KMS-11 (cell line): ENCODE measurements around the gene CAPN1.
A peak's percentile ranks its signal among the peaks of the same experiment; 100 is the strongest.

Experiments
- H2AFZ ChIP-seq: fragments of 200-600 bp; sonication (generic); 2 replicates; pipeline ENCODE4 v1.6.1; 2016; ENCODE audit warnings: antibody characterized with exemption, mixed run types, low read depth
- H3K27ac ChIP-seq: fragments of 200-600 bp; sonication (generic); 2 replicates; pipeline ENCODE4 v1.6.1; 2016; ENCODE audit warnings: mild to moderate bottlenecking, mixed run types
- H3K27me3 ChIP-seq: fragments of 200-600 bp; sonication (generic); 2 replicates; pipeline ENCODE4 v1.6.1; 2017; ENCODE audit warnings: mild to moderate bottlenecking, low read depth, mixed run types, moderate library complexity; ENCODE audit not compliant: insufficient read depth
- H3K36me3 ChIP-seq: fragments of 200-600 bp; sonication (generic); 2 replicates; pipeline ENCODE4 v1.6.1; 2017; ENCODE audit warnings: mild to moderate bottlenecking, mixed run types; ENCODE audit not compliant: insufficient read depth
- H3K4me1 ChIP-seq: fragments of 200-600 bp; sonication (generic); 2 replicates; pipeline ENCODE4 v1.6.1; 2016; ENCODE audit warnings: mild to moderate bottlenecking, low read depth, mixed run types; ENCODE audit not compliant: poor library complexity, severe bottlenecking
- H3K4me2 ChIP-seq: fragments of 200-600 bp; sonication (generic); 2 replicates; pipeline ENCODE4 v1.7.0; 2016; ENCODE audit warnings: mild to moderate bottlenecking, mixed run types
- H3K4me3 ChIP-seq: fragments of 200-600 bp; sonication (generic); IDR thresholded peaks from 2 replicates; pipeline ENCODE4 v1.6.1; 2017; ENCODE audit warnings: low read depth, low read length, mixed read lengths; ENCODE audit not compliant: insufficient read depth
- H3K79me2 ChIP-seq: fragments of 200-600 bp; sonication (generic); 2 replicates; pipeline ENCODE4 v1.6.1; 2016; ENCODE audit warnings: low read depth, mixed run types; ENCODE audit not compliant: insufficient read depth
- H3K9ac ChIP-seq: fragments of 200-600 bp; sonication (generic); 2 replicates; pipeline ENCODE4 v1.6.1; 2016; ENCODE audit warnings: mild to moderate bottlenecking, mixed run types
- H4K20me1 ChIP-seq: fragments of 200-600 bp; sonication (generic); 2 replicates; pipeline ENCODE4 v1.6.1; 2016; ENCODE audit warnings: mild to moderate bottlenecking, mixed run types; ENCODE audit not compliant: insufficient read depth
- TF ChIP-seq, protein P1 (sequence below): fragments of 200-600 bp; sonication (generic); conservative IDR thresholded peaks from 2 replicates; pipeline ENCODE4 v1.6.1; 2017; ENCODE audit warnings: low read depth, mild to moderate bottlenecking, antibody characterized with exemption, low read length, moderate library complexity, mixed read lengths

Gene CAPN1

DNA sequence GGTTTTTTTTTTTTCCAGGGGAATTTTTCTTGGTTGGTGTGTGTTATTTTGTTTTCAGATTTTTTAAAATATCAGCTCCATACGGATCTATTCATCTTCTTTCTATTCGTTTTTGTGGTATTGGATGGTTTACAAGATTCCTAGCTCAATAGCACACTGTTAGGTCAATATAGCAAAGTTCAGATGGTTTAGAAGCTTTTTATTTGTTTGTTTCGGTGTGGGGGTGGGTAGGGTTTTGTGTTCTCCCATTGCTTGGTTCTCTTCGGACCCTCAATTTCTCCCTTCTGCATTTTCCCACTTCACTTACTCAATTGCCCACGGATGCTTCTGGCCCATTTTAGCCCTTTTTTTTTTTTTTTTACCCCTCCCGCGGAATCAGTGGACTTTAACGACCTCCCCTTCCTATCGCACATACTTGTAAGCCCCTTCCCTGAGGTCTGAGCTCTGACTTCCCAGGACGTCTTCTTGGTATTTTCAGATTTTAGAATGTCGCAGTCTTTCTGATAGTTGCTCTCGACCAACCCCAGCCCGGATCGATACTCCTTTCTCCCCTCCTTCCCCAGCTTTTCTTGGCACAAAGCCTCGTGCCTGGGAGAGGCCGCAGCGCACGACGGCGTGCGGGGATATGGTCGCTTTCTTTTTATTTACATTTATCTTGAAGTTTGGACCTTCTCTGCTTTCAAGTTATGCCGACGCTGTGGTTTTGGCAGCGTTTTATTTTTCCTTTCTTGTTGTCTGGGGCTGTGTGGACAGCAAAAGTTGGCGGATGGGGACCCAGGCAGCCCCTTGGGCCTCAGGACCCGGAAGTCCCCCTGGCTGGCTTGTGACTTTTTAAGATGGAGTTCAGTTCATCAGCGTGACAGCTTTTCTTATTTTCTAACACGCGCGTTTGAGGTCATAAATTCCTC is 16.1 kb upstream of the CAPN1 start:
- H3K4me1 ChIP-seq = no peaks in the 10 kb centered on the region
- H3K27ac ChIP-seq = no peak overlapping the region

DNA sequence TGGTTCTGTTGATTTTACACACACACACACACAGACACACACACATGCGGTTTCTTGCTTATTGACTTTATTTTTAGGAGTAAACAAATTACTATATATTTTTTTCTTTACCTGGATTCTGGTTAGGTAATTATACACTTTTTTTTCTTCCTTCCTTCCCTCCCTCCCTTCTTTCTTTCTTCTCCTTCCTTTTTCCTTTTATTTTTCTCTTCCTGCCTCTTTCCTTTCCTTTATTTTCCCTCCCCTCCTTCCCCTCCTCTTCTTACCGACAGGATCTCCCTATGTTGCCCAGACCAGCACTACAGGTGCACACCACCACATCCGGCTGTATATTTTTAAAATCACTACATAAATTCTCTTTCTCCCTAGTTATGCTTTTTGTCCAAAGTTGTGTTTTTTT is 14.8 kb upstream of the CAPN1 start:
- TF ChIP-seq, protein P1, sequence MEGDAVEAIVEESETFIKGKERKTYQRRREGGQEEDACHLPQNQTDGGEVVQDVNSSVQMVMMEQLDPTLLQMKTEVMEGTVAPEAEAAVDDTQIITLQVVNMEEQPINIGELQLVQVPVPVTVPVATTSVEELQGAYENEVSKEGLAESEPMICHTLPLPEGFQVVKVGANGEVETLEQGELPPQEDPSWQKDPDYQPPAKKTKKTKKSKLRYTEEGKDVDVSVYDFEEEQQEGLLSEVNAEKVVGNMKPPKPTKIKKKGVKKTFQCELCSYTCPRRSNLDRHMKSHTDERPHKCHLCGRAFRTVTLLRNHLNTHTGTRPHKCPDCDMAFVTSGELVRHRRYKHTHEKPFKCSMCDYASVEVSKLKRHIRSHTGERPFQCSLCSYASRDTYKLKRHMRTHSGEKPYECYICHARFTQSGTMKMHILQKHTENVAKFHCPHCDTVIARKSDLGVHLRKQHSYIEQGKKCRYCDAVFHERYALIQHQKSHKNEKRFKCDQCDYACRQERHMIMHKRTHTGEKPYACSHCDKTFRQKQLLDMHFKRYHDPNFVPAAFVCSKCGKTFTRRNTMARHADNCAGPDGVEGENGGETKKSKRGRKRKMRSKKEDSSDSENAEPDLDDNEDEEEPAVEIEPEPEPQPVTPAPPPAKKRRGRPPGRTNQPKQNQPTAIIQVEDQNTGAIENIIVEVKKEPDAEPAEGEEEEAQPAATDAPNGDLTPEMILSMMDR = no peak
- no peak overlapping the region for H3K27ac ChIP-seq
- H2AFZ ChIP-seq = no peak overlapping the region
- H4K20me1 ChIP-seq = no peaks in the 10 kb centered on the region
- no peak overlapping the region for H3K4me2 ChIP-seq
- H3K27me3 ChIP-seq = no peaks in the 10 kb centered on the region
- no peaks in the 10 kb centered on the region for H3K36me3 ChIP-seq
- no peak overlapping the region for H3K9ac ChIP-seq
- no peaks in the 10 kb centered on the region for H3K79me2 ChIP-seq
- H3K4me3 ChIP-seq = no peak overlapping the region
- H3K4me1 ChIP-seq = no peaks in the 10 kb centered on the region

More for the DNA sequence above, 16.1 kb upstream of the CAPN1 start:
- H4K20me1 ChIP-seq = no peaks in the 10 kb centered on the region
- no peak overlapping the region for H3K4me3 ChIP-seq
- no peak overlapping the region for H3K9ac ChIP-seq
- H3K4me2 ChIP-seq = no peak overlapping the region
- no peaks in the 10 kb centered on the region for H3K27me3 ChIP-seq
- no peaks in the 10 kb centered on the region for H3K36me3 ChIP-seq
- TF ChIP-seq, protein P1 = no peak
- H3K79me2 ChIP-seq = no peaks in the 10 kb centered on the region
- no peak overlapping the region for H2AFZ ChIP-seq

DNA sequence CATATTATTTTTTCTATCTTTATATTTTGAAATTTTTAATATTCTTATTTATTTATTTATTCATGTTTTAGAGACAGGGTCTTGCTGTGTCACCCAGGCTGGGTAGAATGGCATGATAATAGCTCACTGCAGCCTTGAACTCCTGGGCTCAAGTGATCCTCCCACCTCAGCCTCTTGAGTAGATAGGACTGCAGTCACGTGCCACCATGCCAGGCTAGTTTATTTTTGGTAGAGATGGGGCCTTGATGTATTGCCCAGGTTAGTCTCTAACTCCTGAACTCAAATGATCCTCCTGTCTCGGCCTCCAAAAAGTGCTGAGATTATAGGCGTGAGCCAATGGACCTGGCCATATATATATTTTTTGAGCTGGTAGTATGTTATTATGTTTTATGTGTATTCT is 14.1 kb upstream of the CAPN1 start:
- Histone ChIP-seq H3K9ac (no peak overlapping the region), H3K79me2 (no peaks in the 10 kb centered on the region), H4K20me1 (no peaks in the 10 kb centered on the region), H3K4me3 (no peak overlapping the region), H3K27me3 (no peaks in the 10 kb centered on the region), H3K36me3 (no peaks in the 10 kb centered on the region), H3K27ac (no peak overlapping the region), H3K4me2 (no peak overlapping the region), H3K4me1 (no peaks in the 10 kb centered on the region), H2AFZ (no peak overlapping the region)
- TF ChIP-seq, protein P1 = no peak

DNA sequence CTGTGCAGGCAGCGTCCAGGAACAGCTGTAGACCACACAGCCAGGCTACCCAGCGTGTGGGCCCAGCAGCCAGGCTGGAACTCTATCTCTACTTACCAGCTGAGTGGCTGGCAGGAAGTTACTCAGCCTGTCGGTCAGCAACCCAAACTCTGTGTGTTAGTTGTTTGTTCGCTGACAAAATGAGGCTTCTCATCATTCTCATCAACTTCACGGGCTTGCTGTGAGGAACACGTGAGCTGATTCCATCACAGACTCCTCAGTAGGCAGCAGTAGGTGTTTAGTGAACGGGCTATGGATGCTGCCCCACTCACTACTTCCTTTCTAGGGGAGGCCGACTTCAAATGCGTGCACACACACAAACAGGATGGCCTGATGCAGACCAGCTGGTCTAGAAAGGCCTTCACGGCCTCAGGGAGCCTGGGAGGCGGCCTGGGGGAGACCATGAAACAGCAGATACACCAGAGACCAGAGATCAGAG is 12.5 kb upstream of the CAPN1 start:
- Histone ChIP-seq H3K36me3 (no peaks in the 10 kb centered on the region), H3K4me1 (no peaks in the 10 kb centered on the region), H3K9ac (no peak overlapping the region), H3K4me3 (no peak overlapping the region), H3K4me2 (no peak overlapping the region), H4K20me1 (no peaks in the 10 kb centered on the region), H3K27ac (no peak overlapping the region), H3K27me3 (no peaks in the 10 kb centered on the region), H2AFZ (peak overlapping the region; percentile 1; the same call in 1 of the 2 replicates), H3K79me2 (no peaks in the 10 kb centered on the region)
- TF ChIP-seq, protein P1 = no peak
